ENCODE results near the gene MKRN2. TPM values are rescaled to one million over a fixed set of nuclear protein-coding genes. Genes with fewer than 3 reads are reported as not detected.
"Not testable (repeated sequence)": the region's sequence is repeated elsewhere in the genome, so short reads cannot be mapped to it uniquely, and the experiment has no call there.

Gene MKRN2
- total RNA-seq, 4 donors from 2014 or later = 14.6 to 28.4 (median 19.4) TPM

DNA sequence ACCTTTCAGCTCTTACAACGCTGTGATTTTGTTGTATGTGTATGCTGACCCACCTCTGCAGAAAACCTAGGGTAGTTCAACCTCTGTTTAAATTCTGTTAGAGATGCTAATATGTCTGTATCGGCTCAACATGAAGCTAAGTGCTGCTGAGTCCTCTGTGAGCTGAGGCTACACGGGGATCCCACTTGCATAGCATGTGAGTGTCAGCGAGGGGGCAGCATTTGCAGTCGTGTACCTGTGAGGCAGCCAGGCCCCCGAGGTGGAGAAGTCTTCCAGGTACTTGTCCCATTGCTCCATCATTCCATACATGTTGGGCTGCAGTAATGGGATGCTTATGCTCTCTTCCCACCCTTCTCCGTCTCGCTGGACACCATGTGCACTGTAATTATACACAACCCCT is 15.3 kb upstream of the MKRN2 start:
- no peaks in the 10 kb centered on the region for H3K27me3 ChIP-seq
- intact Hi-C loops (cut with DNase I) = no loop called here
- WGBS, 2 donors = 71 to 82% methylated on average over 8 of the region's 8 CpGs
- H3K36me3 ChIP-seq = peaks cover 0 to 28% (median 6%) of the 10 kb centered on the region in 3 donors
- TF ChIP-seq CTCF (IDR thresholded peaks at IDR 0.05) (peak in 1 of 6 experiments; percentile 15), POLR2A (IDR thresholded peaks at IDR 0.05) (no peak)
- H3K4me1 ChIP-seq = peaks cover 0 to 16% (median 0%) of the 10 kb centered on the region in 3 donors
- H3K9me3 ChIP-seq = no peaks in the 10 kb centered on the region
- no peak for DNase-seq
- no peak overlapping the region for H3K4me3 ChIP-seq
- H3K27ac ChIP-seq = no peak overlapping the region

- intact Hi-C loops (cut with DNase I) = not testable (repeated sequence)
Measured at GRCh38 chr3:12543497-12543896, 13.4 kb upstream of the MKRN2 start.

DNA sequence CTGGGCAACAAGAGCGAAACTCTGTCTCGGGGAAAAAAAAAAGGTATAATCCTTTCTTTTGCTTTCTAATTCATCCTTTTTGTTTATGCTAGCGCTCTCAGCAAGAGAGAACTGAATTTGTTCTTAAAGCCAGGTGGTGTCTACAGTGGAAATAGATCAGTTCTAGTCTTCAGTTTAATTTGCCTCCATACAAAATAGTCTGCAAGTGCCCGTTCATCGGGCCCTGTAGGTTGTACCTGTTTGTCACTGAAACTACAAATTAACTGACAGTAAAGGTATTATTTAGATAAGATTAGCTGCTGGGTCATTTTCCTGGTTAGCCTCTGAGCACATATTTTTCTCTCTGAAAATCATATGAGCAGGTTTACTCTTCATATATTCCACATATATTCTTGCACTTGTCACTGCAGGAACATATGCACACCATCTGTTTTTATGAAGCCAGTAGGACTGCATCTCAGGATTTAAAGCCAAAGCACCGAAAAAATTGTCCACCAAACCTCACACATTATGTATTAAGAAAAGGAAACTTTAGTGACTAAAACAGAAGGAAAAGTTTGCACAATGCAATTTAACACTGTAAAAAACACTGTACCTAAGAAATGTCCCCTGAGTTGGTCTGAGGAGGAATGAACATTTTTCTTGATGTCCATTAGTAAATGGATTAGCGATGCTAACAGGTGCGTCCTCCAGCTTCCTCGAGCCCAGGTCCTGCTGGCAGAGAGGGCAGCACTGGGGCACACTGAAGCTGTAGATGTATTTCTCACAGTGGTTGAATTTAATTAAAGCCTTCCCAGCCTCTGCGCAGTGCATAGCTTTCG is 12.0 kb upstream of the MKRN2 start:
- peak overlapping the region; percentile 33 to 57 (median 44) for H3K4me3 ChIP-seq
- 30 to 50% methylated on average over 11 of the region's 11 CpGs for WGBS, 2 donors

More at GRCh38 chr3:12543497-12543896, 13.4 kb upstream of the MKRN2 start:
- DNase-seq, H3K27me3 ChIP-seq, H3K9me3 ChIP-seq, H3K27ac ChIP-seq, H3K4me3 ChIP-seq: not testable (repeated sequence)
- WGBS, 2 donors = 84 to 88% methylated on average over 12 of the region's 12 CpGs
- H3K4me1 ChIP-seq = peaks cover 0 to 16% (median 0%) of the 10 kb centered on the region in 3 donors
- H3K36me3 ChIP-seq = peaks cover 0 to 28% (median 6%) of the 10 kb centered on the region in 3 donors

GRCh38 chr3:12545473-12545791 is 11.5 kb upstream of the MKRN2 start, which contains the start of gene MKRN2OS:
Gene MKRN2OS, minus strand, starts transcription at chr3:12545499. Its CDS starts 35 bp downstream, at chr3:12545464.
- H3K4me3 ChIP-seq = peak within 1 kb of the TSS; percentile 33 to 57 (median 44)
- peaks cover 0 to 24% (median 0%) of the 10 kb centered on the region in 3 donors for H3K4me1 ChIP-seq
- TF ChIP-seq POLR2A (IDR thresholded peaks at IDR 0.05) (peak in 1 of 4 donors; percentile 20), CTCF (IDR thresholded peaks at IDR 0.05) (peak in 1 of 6 experiments; percentile 18)
- H3K36me3 ChIP-seq = peaks cover 0 to 13% (median 1%) of the 10 kb centered on the region in 3 donors
- peak within 1 kb of the TSS; percentile 24 to 76 (median 63) for H3K27ac ChIP-seq
- WGBS, 2 donors = 31 to 48% methylated on average over 4 of the region's 4 CpGs
- H3K9me3 ChIP-seq = no peaks in the 10 kb centered on the region
- DNase-seq = no peak
- H3K27me3 ChIP-seq = peaks cover 0 to 1% (median 0%) of the 10 kb centered on the region in 4 donors
- intact Hi-C loops (cut with DNase I) = no loop called here

More for the DNA sequence above, 12.0 kb upstream of the MKRN2 start:
- TF ChIP-seq POLR2A (IDR thresholded peaks at IDR 0.05) (no peak), CTCF (IDR thresholded peaks at IDR 0.05) (peak in 1 of 6 experiments; percentile 3)
- Histone ChIP-seq H3K9me3 (no peaks in the 10 kb centered on the region), H3K4me1 (peaks cover 0 to 18% (median 0%) of the 10 kb centered on the region in 3 donors), H3K27me3 (no peaks in the 10 kb centered on the region), H3K27ac (peak overlapping the region; percentile 24 to 76 (median 63)), H3K36me3 (peaks cover 0 to 19% (median 6%) of the 10 kb centered on the region in 3 donors)
- no peak for DNase-seq
- intact Hi-C loops (cut with DNase I) = no loop called here

GRCh38 chr3:12549971-12550760 is 6.7 kb upstream of the MKRN2 start:
- no peak for DNase-seq
- no peak for TF ChIP-seq POLR2A (IDR thresholded peaks at IDR 0.05)
- TF ChIP-seq CTCF (IDR thresholded peaks at IDR 0.05) = no peak
- H3K4me3 ChIP-seq = no peak overlapping the region
- WGBS, 2 donors = 55 to 64% methylated on average over 7 of the region's 7 CpGs
- no peaks in the 10 kb centered on the region for H3K9me3 ChIP-seq
- intact Hi-C loops (cut with DNase I) = no loop called here
- H3K36me3 ChIP-seq = no peaks in the 10 kb centered on the region
- no peak overlapping the region for H3K27ac ChIP-seq
- H3K27me3 ChIP-seq = peaks cover 0 to 45% (median 1%) of the 10 kb centered on the region in 4 donors
- H3K4me1 ChIP-seq = peaks cover 0 to 25% (median 5%) of the 10 kb centered on the region in 3 donors
